NCI-H1092 treated with DMSO at 0.1 percent for 48 hours (cell line): ENCODE data around the gene SEM1.
A peak's percentile ranks its signal among the peaks of the same experiment; 100 is the strongest.
"Not testable (repeated sequence)": the region's sequence is repeated elsewhere in the genome, so short reads cannot be mapped to it uniquely, and the experiment has no call there.

ENCODE experiments used
- DNase-seq: peaks from one replicate; lab custom pipeline; 2025; lab: John Stamatoyannopoulos, UW

SEM1 gene

DNA sequence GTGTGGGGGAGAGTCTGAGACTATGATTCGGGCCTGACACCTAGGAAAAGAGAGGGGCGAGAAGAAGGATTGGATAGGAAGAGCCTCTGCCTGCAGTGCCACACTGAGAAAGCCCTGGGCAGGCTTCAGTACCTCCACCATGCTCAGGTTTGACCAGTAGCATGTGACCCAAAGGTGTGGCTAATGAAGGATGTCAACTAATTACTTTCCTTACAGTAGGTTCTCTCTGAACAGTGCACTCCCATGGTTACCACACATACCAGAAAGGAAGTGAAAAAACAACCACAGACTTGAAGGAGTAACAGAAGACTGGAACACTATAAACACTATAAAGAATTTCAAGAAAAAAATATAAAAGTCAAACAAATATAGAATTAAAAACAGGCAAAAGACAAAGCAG lies 46.2 kb downstream of the SEM1 start:
- no peak for DNase-seq

DNA sequence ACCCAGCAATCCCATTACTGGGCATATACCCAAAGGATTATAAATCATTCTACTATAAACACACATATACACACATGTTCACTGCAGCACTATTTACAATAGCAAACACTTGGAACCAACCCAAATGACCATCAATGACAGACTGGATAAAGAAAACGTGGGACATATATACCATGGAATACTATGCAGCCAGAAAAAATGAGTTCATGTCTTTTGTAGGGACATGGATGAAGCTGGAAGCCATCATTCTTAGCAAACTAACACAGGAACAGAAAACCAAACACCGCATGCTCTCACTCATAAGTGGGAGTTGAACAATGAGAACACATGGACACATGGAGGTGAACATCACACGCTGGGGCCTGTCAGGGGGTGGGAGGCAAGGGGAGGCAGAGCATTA lies 47.5 kb downstream of the SEM1 start:
- not testable (repeated sequence) for DNase-seq

DNA sequence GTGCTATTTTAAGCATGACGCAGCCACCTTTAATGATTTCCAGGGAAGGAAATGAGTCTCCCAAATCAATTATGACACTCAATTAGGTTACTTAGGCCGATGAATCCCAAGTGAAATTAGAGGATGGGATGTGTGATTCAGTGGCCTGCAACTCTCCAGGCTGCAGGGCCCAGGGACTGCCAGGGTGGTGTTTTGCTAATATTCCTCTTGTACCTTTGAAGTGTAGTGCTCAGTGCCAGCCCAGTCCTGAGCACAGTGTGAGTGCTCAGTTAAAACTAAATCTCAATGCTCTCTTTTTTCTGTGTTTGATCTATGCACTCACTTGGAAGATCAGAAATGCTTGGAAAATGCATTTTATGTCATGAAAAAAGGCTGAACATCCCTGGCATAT lies 51.6 kb downstream of the SEM1 start:
- no peak for DNase-seq

DNA sequence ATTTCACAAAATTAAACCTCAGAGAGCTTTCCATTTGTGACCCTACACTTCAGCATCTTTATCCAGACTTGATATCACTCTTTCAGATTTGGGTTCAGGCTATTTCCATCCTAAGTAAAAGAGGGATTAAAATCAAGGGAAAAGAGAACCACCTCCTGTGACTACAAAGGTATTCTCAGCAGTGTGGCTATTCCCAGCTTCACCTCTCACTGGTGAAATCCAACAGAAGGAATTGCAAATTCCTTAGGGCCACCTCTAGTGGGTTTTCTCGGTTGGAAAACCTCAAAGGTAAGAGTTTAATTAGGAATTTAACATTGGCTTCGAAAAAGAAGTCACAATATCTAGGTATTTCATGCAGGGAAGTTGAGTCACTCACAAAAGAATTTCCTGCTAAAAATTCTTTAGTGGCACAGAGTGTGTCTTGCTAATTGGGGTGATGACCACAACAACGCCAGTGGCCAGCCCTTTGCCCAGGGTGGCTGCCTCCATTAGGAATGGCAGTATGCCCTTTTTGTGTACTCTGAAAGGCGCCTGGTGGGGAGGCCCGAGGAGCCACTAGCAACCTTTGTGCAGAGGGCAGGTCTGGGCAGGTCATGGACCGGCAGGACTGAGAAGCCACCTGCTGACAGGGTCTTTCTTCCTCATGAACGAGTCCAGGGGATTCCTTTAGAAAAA lies 52.2 kb downstream of the SEM1 start:
- no peak for DNase-seq

DNA sequence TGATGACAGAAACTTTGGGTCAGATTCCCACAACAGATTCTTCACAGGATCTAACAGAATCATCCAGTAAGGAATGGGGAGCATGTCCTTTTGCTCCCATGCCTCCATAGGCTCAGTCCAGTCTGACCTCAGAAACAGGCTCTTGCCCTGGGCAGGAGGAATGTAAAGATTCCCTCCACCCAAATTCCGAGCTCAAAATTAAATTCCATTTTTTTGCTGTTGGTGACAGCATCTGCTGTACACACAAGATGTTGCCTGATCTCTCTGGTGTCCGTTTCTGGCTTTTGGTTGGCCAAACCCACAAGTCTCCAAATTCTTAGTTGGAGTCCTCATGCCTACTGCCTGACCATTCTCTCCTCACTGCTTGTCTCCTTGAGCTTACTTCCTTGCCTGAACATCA lies 53.7 kb downstream of the SEM1 start:
- no peak for DNase-seq

DNA sequence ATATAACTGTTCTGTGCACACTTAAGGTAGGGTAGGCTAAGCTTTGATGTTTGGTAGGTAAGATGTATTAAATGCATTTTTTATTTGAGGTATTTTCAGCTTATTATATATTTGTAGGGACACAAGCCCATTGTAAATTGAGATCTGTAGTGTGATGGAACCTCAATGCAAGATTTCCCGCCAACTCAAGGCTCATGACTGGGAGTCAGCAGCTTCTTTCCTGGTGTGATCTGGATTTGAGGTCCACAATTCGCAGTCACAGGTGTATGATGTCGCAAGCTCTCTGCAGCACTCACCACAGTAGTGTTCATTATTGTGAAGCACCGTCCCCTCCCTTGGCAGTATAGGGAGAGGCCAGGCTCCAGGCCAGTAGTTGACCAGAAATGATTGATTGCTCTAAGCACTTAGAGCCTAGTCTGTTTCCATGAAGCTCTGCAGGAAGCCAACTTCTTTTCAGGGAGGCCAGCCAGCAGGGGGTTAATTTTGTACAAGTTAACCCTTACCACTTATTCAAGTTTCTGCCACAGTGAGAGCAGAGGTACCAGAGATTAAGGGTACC lies 54.9 kb downstream of the SEM1 start:
- peak; percentile 64 for DNase-seq

DNA sequence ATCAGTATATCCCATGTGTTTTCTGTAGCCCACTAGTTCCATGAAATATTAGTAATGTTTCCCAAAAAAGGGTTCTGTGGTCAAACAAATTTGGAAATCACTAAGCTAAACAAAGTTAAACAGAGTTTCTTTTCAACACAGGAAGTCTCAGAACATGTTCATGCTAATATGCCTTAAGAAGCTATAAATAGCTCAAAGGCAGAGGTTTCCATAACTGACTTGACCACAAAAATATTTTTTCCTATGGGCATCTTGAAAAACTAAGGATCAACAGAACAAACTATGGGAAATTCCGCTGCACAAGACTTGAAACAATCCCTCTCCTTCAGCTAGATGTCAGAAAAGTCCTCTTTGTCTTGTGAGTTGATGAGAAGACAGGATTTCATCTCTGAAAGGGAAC lies 59.7 kb downstream of the SEM1 start:
- DNase-seq: no peak

DNA sequence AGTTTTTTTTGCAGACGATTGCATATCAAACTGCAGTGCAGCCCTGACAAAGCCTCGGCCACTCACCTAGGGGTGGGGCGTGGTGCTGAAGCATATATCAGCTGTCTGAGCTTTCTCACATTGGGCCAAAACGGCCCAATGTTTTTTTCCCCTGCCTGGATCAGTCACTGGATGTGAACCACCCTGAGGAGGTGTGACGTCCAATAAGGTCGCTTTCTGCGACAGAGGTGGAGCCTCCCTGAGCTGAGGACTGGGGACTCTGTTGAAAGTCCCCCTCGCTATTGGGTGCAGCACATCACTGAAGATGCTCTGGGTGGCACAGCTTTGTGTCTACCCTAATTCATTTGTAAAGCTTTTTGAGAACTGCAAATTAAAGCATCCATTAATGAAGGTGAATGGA lies 60.9 kb downstream of the SEM1 start:
- no peak for DNase-seq

DNA sequence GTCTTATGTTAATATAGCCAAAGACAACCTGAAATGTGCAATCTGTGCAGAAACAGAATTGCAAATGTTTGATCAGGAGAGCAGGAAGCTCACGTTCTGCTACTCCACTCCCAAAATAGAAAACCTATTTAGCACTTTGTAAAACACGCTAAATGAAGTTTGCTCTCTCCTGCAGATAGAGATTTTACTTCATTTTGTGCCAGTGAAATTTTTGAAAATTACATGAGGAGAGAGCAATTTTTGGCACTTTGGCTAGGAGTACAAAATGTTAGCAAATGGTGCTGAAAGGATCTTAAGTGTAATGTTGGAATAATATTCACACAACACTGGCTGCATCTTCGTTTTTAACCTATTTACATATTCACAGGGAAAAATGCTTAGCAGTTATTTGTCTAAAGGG lies 61.9 kb downstream of the SEM1 start:
- DNase-seq: no peak

DNA sequence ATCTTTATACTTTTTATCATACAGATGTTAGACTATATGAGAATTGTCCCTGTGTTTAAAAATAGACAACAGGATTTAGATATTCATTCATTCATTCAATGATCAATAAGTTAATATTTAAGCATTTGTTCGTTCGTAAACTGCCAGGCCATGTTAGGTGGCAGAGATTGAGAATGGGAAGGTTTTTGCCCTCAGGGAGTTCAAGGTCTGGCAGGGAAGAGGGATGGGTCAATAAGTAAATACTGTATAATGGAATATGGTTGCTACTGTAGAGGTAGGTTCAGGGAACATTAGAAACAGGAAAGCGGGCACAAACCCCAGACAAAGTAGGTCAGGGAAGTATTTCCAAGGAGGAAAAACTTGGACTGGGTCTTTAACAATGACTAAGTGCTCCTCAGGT lies 64.6 kb downstream of the SEM1 start:
- DNase-seq: no peak

DNA sequence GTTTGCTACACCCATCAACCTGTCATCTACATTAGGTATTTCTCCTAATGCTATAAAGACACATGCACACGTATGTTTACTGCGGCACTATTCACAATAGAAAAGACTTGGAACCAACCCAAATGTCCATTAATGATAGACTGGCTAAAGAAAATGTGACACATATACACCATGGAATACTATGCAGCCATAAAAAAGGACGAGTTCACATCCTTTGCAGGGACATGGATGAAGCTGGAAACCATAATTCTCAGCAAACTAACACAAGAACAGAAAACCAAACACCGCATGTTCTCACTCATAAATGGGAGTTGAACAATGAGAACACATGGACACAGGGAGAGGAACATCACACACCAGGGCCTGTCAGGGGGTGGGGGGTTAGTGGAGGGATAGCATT lies 66.2 kb downstream of the SEM1 start:
- DNase-seq: not testable (repeated sequence)

DNA sequence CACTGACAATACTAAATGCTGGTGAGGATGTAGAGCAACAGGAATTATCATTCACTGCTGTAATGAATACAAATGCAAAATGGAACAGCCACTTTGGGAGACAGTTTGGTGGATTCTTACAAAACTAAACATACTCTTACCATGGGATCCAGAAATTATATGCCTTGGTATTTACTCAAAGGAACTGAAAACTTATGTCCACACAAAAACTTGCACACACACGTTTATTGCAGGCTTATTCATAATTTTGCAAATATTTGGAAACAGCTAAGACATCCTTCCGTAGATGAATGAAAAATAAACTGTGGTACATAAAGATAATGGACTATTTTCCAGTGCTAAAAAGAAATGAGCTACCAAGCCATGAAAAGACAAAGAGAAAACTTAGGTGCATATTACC lies 69.6 kb downstream of the SEM1 start:
- DNase-seq: no peak
